ENCODE results near the gene CFL2.

The CFL2 gene

GRCh38 chr14:34711796-34712712 lies 2.3 kb downstream of the CFL2 start:
- no peak for DNase-seq (ENCODE audit: low read depth)
- H3K4me3 ChIP-seq (ENCODE audit: low read depth, low read length): no peak overlapping the region

GRCh38 chr14:34711169-34711568 lies 3.2 kb downstream of the CFL2 start:
- no peak for DNase-seq (ENCODE audit: low read depth)
- no peak overlapping the region for H3K4me3 ChIP-seq (ENCODE audit: low read depth, low read length)
- TF ChIP-seq CTCF (IDR thresholded peaks at IDR 0.05; ENCODE audit: control insufficient read depth, extremely low read depth, insufficient read depth): no peak

More at GRCh38 chr14:34711796-34712712, 2.3 kb downstream of the CFL2 start:
- TF ChIP-seq CTCF (IDR thresholded peaks at IDR 0.05; ENCODE audit: control insufficient read depth, extremely low read depth, insufficient read depth): no peak

GRCh38 chr14:34710744-34711143 lies 3.6 kb downstream of the CFL2 start:
- no peak overlapping the region for H3K4me3 ChIP-seq (ENCODE audit: low read depth, low read length)
- no peak for TF ChIP-seq CTCF (IDR thresholded peaks at IDR 0.05; ENCODE audit: control insufficient read depth, extremely low read depth, insufficient read depth)
- DNase-seq (ENCODE audit: low read depth): no peak

- H3K4me3 ChIP-seq (ENCODE audit: low read depth, low read length): no peak overlapping the region
- no peak for DNase-seq (ENCODE audit: low read depth)
- no peak for TF ChIP-seq CTCF (IDR thresholded peaks at IDR 0.05; ENCODE audit: control insufficient read depth, extremely low read depth, insufficient read depth)
Measured at GRCh38 chr14:34710006-34710405, 4.4 kb downstream of the CFL2 start.

GRCh38 chr14:34707722-34708121 lies 6.7 kb downstream of the CFL2 start:
- peak; percentile 72 for DNase-seq (ENCODE audit: low read depth)
- no peak for TF ChIP-seq CTCF (IDR thresholded peaks at IDR 0.05; ENCODE audit: control insufficient read depth, extremely low read depth, insufficient read depth)
- no peak overlapping the region for H3K4me3 ChIP-seq (ENCODE audit: low read depth, low read length)

- TF ChIP-seq CTCF (IDR thresholded peaks at IDR 0.05; ENCODE audit: control insufficient read depth, extremely low read depth, insufficient read depth): no peak
- no peak overlapping the region for H3K4me3 ChIP-seq (ENCODE audit: low read depth, low read length)
- DNase-seq (ENCODE audit: low read depth): no peak
Measured at GRCh38 chr14:34701808-34702207, 12.6 kb downstream of the CFL2 start.

Data from LNCaP clone FGC (cell line).